HCT116 (cell line): Measurements from ENCODE around the gene NEO1.
A peak's percentile ranks its signal among the peaks of the same experiment; 100 is the strongest.

Experiments
- ATF3 ChIP-seq: IDR thresholded peaks from 2 replicates; pipeline ENCODE4 v1.6.1; 2012
- CTCF ChIP-seq, 3 experiments: fragments of 200-600 bp in 1 of 3; sonication (generic) in 1 of 3; IDR thresholded peaks in 2 of 3; conservative IDR thresholded peaks in 1 of 3; 2 replicates each; pipeline ENCODE4 v1.5.1; 2012 to 2017; ENCODE audit warnings: low read depth in 2 of 3, low read length in 2 of 3, antibody characterized with exemption in 1 of 3, borderline replicate concordance in 1 of 3, control low read depth in 1 of 3, mild to moderate bottlenecking in 1 of 3, mixed read lengths in 1 of 3, mixed run types in 1 of 3, moderate library complexity in 1 of 3; ENCODE audit not compliant: insufficient read depth in 1 of 3
- EZH2 ChIP-seq: fragments of 200-600 bp; sonication (generic); IDR thresholded peaks from 2 replicates; pipeline ENCODE4 v1.6.1; 2017; ENCODE audit warnings: antibody characterized with exemption, mixed run types
- EZH2phosphoT487 ChIP-seq: fragments of 200-600 bp; IDR thresholded peaks from 2 replicates; pipeline ENCODE4 v1.6.1; 2018; ENCODE audit warnings: antibody characterized with exemption, borderline replicate concordance
- POLR2AphosphoS5 ChIP-seq: IDR thresholded peaks from 2 replicates; pipeline ENCODE4 v1.6.1; 2011; ENCODE audit warnings: mild to moderate bottlenecking, low read depth, low read length, moderate library complexity

DNA sequence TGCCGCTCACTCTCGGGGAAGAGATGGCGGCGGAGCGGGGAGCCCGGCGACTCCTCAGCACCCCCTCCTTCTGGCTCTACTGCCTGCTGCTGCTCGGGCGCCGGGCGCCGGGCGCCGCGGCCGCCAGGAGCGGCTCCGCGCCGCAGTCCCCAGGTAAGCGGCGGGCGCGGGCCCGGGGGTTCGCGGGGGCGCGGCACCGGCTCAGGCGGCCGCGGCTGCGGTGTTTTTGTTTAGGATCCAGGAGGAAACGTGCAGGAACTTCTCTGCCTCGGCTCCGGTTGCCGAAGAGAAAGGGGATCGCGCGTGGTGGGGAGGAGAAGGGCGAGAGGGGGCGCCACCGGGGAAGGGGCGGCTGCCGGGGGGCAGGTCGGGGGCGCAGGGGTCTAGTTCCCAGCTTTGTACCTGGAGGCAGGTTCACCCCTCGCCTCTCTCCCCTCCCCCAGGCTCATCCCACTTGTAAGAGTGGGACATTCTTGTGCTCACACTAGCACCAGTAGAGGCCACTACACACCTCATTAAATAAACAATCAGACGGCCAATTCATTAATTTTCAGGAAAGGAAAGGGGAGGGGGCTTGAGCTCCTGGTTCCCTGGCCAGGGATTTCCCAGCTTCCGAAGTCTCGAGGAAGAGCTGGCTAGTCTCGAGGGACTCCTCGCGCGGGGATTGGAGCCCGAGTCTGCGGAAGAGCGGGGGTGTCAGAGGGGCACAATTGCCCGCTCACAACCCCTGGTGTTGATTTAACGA, 562 bp downstream of the NEO1 start:
- no peak for TF ChIP-seq ATF3
- TF ChIP-seq EZH2phosphoT487: no peak
- TF ChIP-seq CTCF (IDR thresholded peaks at IDR 0.05 in 2 of 3, conservative IDR thresholded peaks at IDR 0.05 in 1 of 3; ENCODE audit: borderline replicate concordance in 1 of 3, insufficient read depth in 1 of 3, low read depth in 2 of 3, low read length in 2 of 3): peak; percentile 18 to 36 (median 34); a peak in 4 of 6 replicates
- TF ChIP-seq POLR2AphosphoS5: no peak
- no peak for TF ChIP-seq EZH2
